ENCODE results near the gene PIGQ. TPM values are rescaled to one million over a fixed set of nuclear protein-coding genes. Genes with fewer than 3 reads are reported as not detected.

Gene PIGQ
- total RNA-seq, 1 donor from 2014 or later, result 53.1 TPM

GRCh38 chr16:572865-573650 lies 3.3 kb downstream of the PIGQ start:
- H3K36me3 Mint-ChIP-seq (ENCODE audit: low read depth), result peaks cover 2% of the 10 kb centered on the region
- no peak for TF ChIP-seq CTCF (IDR thresholded peaks at IDR 0.05)
- no peaks in the 10 kb centered on the region for H3K27me3 Mint-ChIP-seq
- intact Hi-C loops (cut with micrococcal nuclease), result no loop called here
- CTCF ChIA-PET, result no interaction called here
- H3K4me1 Mint-ChIP-seq, result peaks cover 22% of the 10 kb centered on the region
- no peak overlapping the region for H3K4me3 Mint-ChIP-seq
- H3K9me3 Mint-ChIP-seq, result no peaks in the 10 kb centered on the region
- DNase-seq (no peak), ATAC-seq (ENCODE audit: low read depth) (no peak)
- POLR2A ChIA-PET, result no interaction called here
- H3K27ac Mint-ChIP-seq, result no peak overlapping the region

GRCh38 chr16:574021-574760 lies 4.4 kb downstream of the PIGQ start:
- Mint-ChIP-seq H3K27me3 (no peaks in the 10 kb centered on the region), H3K4me3 (no peak overlapping the region), H3K27ac (no peak overlapping the region), H3K9me3 (no peaks in the 10 kb centered on the region), H3K4me1 (peaks cover 19% of the 10 kb centered on the region), H3K36me3 (ENCODE audit: low read depth) (peaks cover 2% of the 10 kb centered on the region)
- CTCF ChIA-PET, result no interaction called here
- TF ChIP-seq CTCF (IDR thresholded peaks at IDR 0.05), result no peak
- no peak for ATAC-seq (ENCODE audit: low read depth)
- DNase-seq, result no peak
- POLR2A ChIA-PET, result no interaction called here
- intact Hi-C loops (cut with micrococcal nuclease), result no loop called here

GRCh38 chr16:575354-576196 lies 5.8 kb downstream of the PIGQ start:
- POLR2A ChIA-PET, result interaction anchor here (0.6 kb wide), 1 partner anchor 170 kb away, joined by 3 read pairs; no protein-coding TSS in a partner anchor
- Mint-ChIP-seq H3K36me3 (ENCODE audit: low read depth) (peaks cover 2% of the 10 kb centered on the region), H3K9me3 (no peaks in the 10 kb centered on the region), H3K4me3 (no peak overlapping the region), H3K4me1 (peaks cover 13% of the 10 kb centered on the region), H3K27me3 (no peaks in the 10 kb centered on the region), H3K27ac (no peak overlapping the region)
- DNase-seq (no peak), ATAC-seq (ENCODE audit: low read depth) (no peak)
- CTCF ChIA-PET, result no interaction called here
- no peak for TF ChIP-seq CTCF (IDR thresholded peaks at IDR 0.05)
- intact Hi-C loops (cut with micrococcal nuclease), result no loop called here

GRCh38 chr16:576197-576822 lies 6.5 kb downstream of the PIGQ start:
- DNase-seq, result no peak
- H3K9me3 Mint-ChIP-seq, result no peaks in the 10 kb centered on the region
- peaks cover 6% of the 10 kb centered on the region for H3K4me1 Mint-ChIP-seq
- TF ChIP-seq CTCF (IDR thresholded peaks at IDR 0.05), result no peak
- no peak overlapping the region for H3K27ac Mint-ChIP-seq
- H3K27me3 Mint-ChIP-seq, result no peaks in the 10 kb centered on the region
- ATAC-seq (ENCODE audit: low read depth), result no peak
- H3K36me3 Mint-ChIP-seq (ENCODE audit: low read depth), result peaks cover 2% of the 10 kb centered on the region
- intact Hi-C loops (cut with micrococcal nuclease), result no loop called here
- POLR2A ChIA-PET, result interaction anchor here (1.1 kb wide), 1 partner anchor 49 kb away, joined by 3 read pairs; the partner anchor contains the start of gene CAPN15
- CTCF ChIA-PET, result no interaction called here
- H3K4me3 Mint-ChIP-seq, result no peak overlapping the region
